Keratinocyte (primary cell): ENCODE results near the gene RAI1.

Source experiments
- CTCF ChIP-seq, 3 experiments: IDR thresholded peaks in 1 of 3; conservative IDR thresholded peaks in 1 of 3; optimal IDR thresholded peaks in 1 of 3; 2 replicates in 2 of 3; 3 replicates in 1 of 3; pipeline versions ENCODE3 to v1.5.1; 2011; ENCODE audit warnings: low read length in 3 of 3, mild to moderate bottlenecking in 3 of 3, moderate library complexity in 2 of 3, control low read depth in 1 of 3, inconsistent platforms in 1 of 3; ENCODE audit not compliant: insufficient read depth in 2 of 3; ENCODE audit errors: extremely low read depth in 1 of 3
- EZH2 ChIP-seq: IDR thresholded peaks from one replicate; pipeline ENCODE4 v1.6.1; 2012; ENCODE audit warnings: inconsistent platforms, mild to moderate bottlenecking, low read length, moderate library complexity

- TF ChIP-seq CTCF (optimal IDR thresholded peaks at IDR 0.05 in 1 of 3, IDR thresholded peaks at IDR 0.05 in 1 of 3, conservative IDR thresholded peaks at IDR 0.05 in 1 of 3; ENCODE audit: extremely low read depth in 1 of 3, insufficient read depth in 2 of 3, low read length in 3 of 3) (no peak), EZH2 (no peak)
Measured at GRCh38 chr17:17860766-17861107, 179.5 kb downstream of the RAI1 start.
